Esophagus squamous epithelium (tissue), 5 donors: ENCODE results near the gene NPLOC4. TPM values are rescaled to one million over a fixed set of nuclear protein-coding genes. Genes with fewer than 3 reads are reported as not detected.
A peak's percentile ranks its signal among the peaks of the same experiment; 100 is the strongest.

Experiments used
- DNase-seq: peaks from one replicate; lab custom pipeline; 2025; lab: John Stamatoyannopoulos, UW
- H3K27ac ChIP-seq, 4 donors: fragments of 200-600 bp; sonication (generic); one replicate each; pipeline ENCODE4 v1.5.1; 2016 to 2019; ENCODE audit warnings: mild to moderate bottlenecking in 1 of 4
- H3K27me3 ChIP-seq, 4 donors: fragments of 200-600 bp; sonication (generic); 1 replicate in 3 of 4; 2 replicates in 1 of 4; pipeline versions ENCODE4 v1.5.1 to v1.6.0; 2017 to 2021; ENCODE audit warnings: antibody characterized with exemption in 1 of 4
- H3K36me3 ChIP-seq, 3 donors: fragments of 200-600 bp; sonication (generic); one replicate each; pipeline ENCODE4 v1.5.1; 2016 to 2019
- H3K4me1 ChIP-seq, 3 donors: fragments of 200-600 bp; sonication (generic); one replicate each; pipeline ENCODE4 v1.5.1; 2017 to 2019
- H3K4me3 ChIP-seq, 4 donors: fragments of 200-600 bp; sonication (generic); 1 replicate in 3 of 4; 2 replicates in 1 of 4; pipeline ENCODE4 v1.5.1; 2016 to 2019; ENCODE audit warnings: mild to moderate bottlenecking in 2 of 4, moderate library complexity in 1 of 4
- H3K9me3 ChIP-seq, 3 donors: fragments of 200-600 bp; sonication (generic); one replicate each; pipeline ENCODE4 v1.5.1; 2016 to 2019
- CTCF ChIP-seq, 6 experiments: fragments of 450-650 bp in 4 of 6; fragments of 200-600 bp in 2 of 6; sonication (generic) in 2 of 6; IDR thresholded peaks; one replicate each; pipeline ENCODE4 v1.5.1; 2016 to 2019; ENCODE audit warnings: antibody characterized with exemption in 6 of 6, mild to moderate bottlenecking in 4 of 6, moderate library complexity in 4 of 6
- POLR2A ChIP-seq, 4 donors: fragments of 450-650 bp; IDR thresholded peaks; one replicate each; pipeline ENCODE4 v1.6.1; 2017; ENCODE audit warnings: antibody characterized with exemption in 4 of 4, mild to moderate bottlenecking in 4 of 4, moderate library complexity in 3 of 4
- WGBS, 2 donors: methylation state at CpG; one replicate each; pipeline ENCODE4 v1.1.5; 2018; 5-methylcytosine and 5-hydroxymethylcytosine counted together
- intact Hi-C: fragments of 100-400 bp; cut with DNase I; formaldehyde crosslinking; loops from one replicate; pipeline ENCODE4 v1.15.0; 2022
- total RNA-seq, 4 donors: library from RNA; depleted of rRNA; stranded (reverse); fragments of >200 nt; gene quantifications; one replicate each; pipeline ENCODE4 v1.1.0, GENCODE V29; 2016
- donor health status: DM: yes; HTN: yes; CAD: no.

Gene NPLOC4
- total RNA-seq, 4 donors from 2014 or later, result 49.0 to 80.9 (median 62.4) TPM

- H3K27me3 ChIP-seq, result no peaks in the 10 kb centered on the region
- 45 to 67% methylated on average over 3 to 6 of the region's 7 CpGs for WGBS, 2 donors
- H3K4me3 ChIP-seq, result no peak overlapping the region
- H3K9me3 ChIP-seq, result no peaks in the 10 kb centered on the region
- peaks cover 30 to 77% (median 46%) of the 10 kb centered on the region in 3 donors for H3K4me1 ChIP-seq
- no peak for TF ChIP-seq CTCF (IDR thresholded peaks at IDR 0.05)
- TF ChIP-seq POLR2A (IDR thresholded peaks at IDR 0.05), result no peak
- peak overlapping the region; percentile 14 to 73 (median 39) for H3K27ac ChIP-seq
- intact Hi-C loops, result no loop called here
- no peak for DNase-seq
- peaks cover 2 to 23% (median 3%) of the 10 kb centered on the region in 3 donors for H3K36me3 ChIP-seq
Measured at GRCh38 chr17:81664051-81664470, 27.1 kb upstream of the NPLOC4 start.

GRCh38 chr17:81662002-81662401 is 25.1 kb upstream of the NPLOC4 start:
- H3K9me3 ChIP-seq, result no peaks in the 10 kb centered on the region
- H3K36me3 ChIP-seq, result peaks cover 0 to 15% (median 0%) of the 10 kb centered on the region in 3 donors
- intact Hi-C loops, result no loop called here
- no peak overlapping the region for H3K27ac ChIP-seq
- no peak for TF ChIP-seq CTCF (IDR thresholded peaks at IDR 0.05)
- no peak for TF ChIP-seq POLR2A (IDR thresholded peaks at IDR 0.05)
- H3K4me3 ChIP-seq, result no peak overlapping the region
- no peak for DNase-seq
- no peaks in the 10 kb centered on the region for H3K27me3 ChIP-seq
- WGBS, 2 donors, result 87 to 92% methylated on average over 4 of the region's 4 CpGs
- H3K4me1 ChIP-seq, result peaks cover 16 to 61% (median 27%) of the 10 kb centered on the region in 3 donors

- TF ChIP-seq CTCF (IDR thresholded peaks at IDR 0.05), result no peak
- TF ChIP-seq POLR2A (IDR thresholded peaks at IDR 0.05), result no peak
- H3K27me3 ChIP-seq, result peaks cover 0 to 1% (median 0%) of the 10 kb centered on the region in 4 donors
- H3K27ac ChIP-seq, result peak overlapping the region in 3 of 4 donors; percentile 78 to 85 (median 80)
- H3K4me1 ChIP-seq, result peaks cover 10 to 51% (median 22%) of the 10 kb centered on the region in 3 donors
- H3K4me3 ChIP-seq, result no peak overlapping the region
- intact Hi-C loops, result no loop called here
- H3K36me3 ChIP-seq, result peaks cover 0 to 15% (median 0%) of the 10 kb centered on the region in 3 donors
- H3K9me3 ChIP-seq, result no peaks in the 10 kb centered on the region
- DNase-seq, result no peak
- 91 to 96% methylated on average over 6 to 9 of the region's 9 CpGs for WGBS, 2 donors
Measured at GRCh38 chr17:81660441-81660840, 23.5 kb upstream of the NPLOC4 start.

GRCh38 chr17:81659038-81659437 is 22.1 kb upstream of the NPLOC4 start:
- DNase-seq, result no peak
- Histone ChIP-seq H3K27ac (peak overlapping the region in 3 of 4 donors; percentile 47 to 85 (median 80)), H3K9me3 (no peaks in the 10 kb centered on the region), H3K4me3 (no peak overlapping the region), H3K36me3 (peaks cover 0 to 2% (median 0%) of the 10 kb centered on the region in 3 donors), H3K27me3 (peaks cover 0 to 14% (median 0%) of the 10 kb centered on the region in 4 donors), H3K4me1 (peaks cover 0 to 37% (median 9%) of the 10 kb centered on the region in 3 donors)
- no peak for TF ChIP-seq CTCF (IDR thresholded peaks at IDR 0.05)
- no peak for TF ChIP-seq POLR2A (IDR thresholded peaks at IDR 0.05)
- WGBS, 2 donors, result 59 to 73% methylated on average over 5 of the region's 5 CpGs
- intact Hi-C loops, result no loop called here

- intact Hi-C loops, result no loop called here
- Histone ChIP-seq H3K4me1 (peaks cover 0 to 28% (median 5%) of the 10 kb centered on the region in 3 donors), H3K27ac (no peak overlapping the region), H3K9me3 (no peaks in the 10 kb centered on the region), H3K36me3 (no peaks in the 10 kb centered on the region), H3K27me3 (peaks cover 0 to 36% (median 0%) of the 10 kb centered on the region in 4 donors), H3K4me3 (no peak overlapping the region)
- TF ChIP-seq CTCF (IDR thresholded peaks at IDR 0.05), result no peak
- no peak for TF ChIP-seq POLR2A (IDR thresholded peaks at IDR 0.05)
- WGBS, 2 donors, result 51% methylated on average over 2 of the region's 4 CpGs; no CpG with 5 or more reads in 1 of the 2 donors
- DNase-seq, result no peak
Measured at GRCh38 chr17:81656835-81657234, 19.9 kb upstream of the NPLOC4 start.
